BLaER1 treated with 17β-estradiol and CSF1 and Interleukin-3, amounts not matched to agents 10 nM and 100 nM (cell line): ENCODE data around the gene CHCHD6.
A peak's percentile ranks its signal among the peaks of the same experiment; 100 is the strongest.

Source experiments
- H3K27ac ChIP-seq, 11 experiments: shearing (Covaris generic); formaldehyde crosslinking; 2 replicates each; pipeline ENCODE4 v1.8.1; 2022
- H3K27me3 ChIP-seq, 11 experiments: shearing (Covaris generic); formaldehyde crosslinking; 2 replicates each; pipeline ENCODE4 v1.8.1; 2022
- H3K36me3 ChIP-seq, 11 experiments: shearing (Covaris generic); formaldehyde crosslinking; 2 replicates each; pipeline ENCODE4 v1.8.1; 2022
- H3K4me1 ChIP-seq, 10 experiments: shearing (Covaris generic); formaldehyde crosslinking; 2 replicates each; pipeline ENCODE4 v1.8.1; 2022
- H3K4me2 ChIP-seq, 11 experiments: shearing (Covaris generic); formaldehyde crosslinking; 2 replicates each; pipeline ENCODE4 v1.8.1; 2022
- H3K4me3 ChIP-seq, 10 experiments: shearing (Covaris generic); formaldehyde crosslinking; 2 replicates each; pipeline ENCODE4 v1.8.1; 2022
- H3K9ac ChIP-seq, 11 experiments: shearing (Covaris generic); formaldehyde crosslinking; 2 replicates each; pipeline ENCODE4 v1.8.1; 2022
- H3K9me3 ChIP-seq, 11 experiments: shearing (Covaris generic); formaldehyde crosslinking; replicated peaks in 1 of 11; 2 replicates each; pipeline ENCODE4 v1.8.1; 2022
- H4K20me1 ChIP-seq, 11 experiments: shearing (Covaris generic); formaldehyde crosslinking; 2 replicates each; pipeline ENCODE4 v1.8.1; 2022
- Cebpa-rat ChIP-seq, 11 experiments: shearing (Covaris generic); IDR thresholded peaks; 2 replicates each; pipeline ENCODE4 v1.8.1; 2022

The CHCHD6 gene

DNA sequence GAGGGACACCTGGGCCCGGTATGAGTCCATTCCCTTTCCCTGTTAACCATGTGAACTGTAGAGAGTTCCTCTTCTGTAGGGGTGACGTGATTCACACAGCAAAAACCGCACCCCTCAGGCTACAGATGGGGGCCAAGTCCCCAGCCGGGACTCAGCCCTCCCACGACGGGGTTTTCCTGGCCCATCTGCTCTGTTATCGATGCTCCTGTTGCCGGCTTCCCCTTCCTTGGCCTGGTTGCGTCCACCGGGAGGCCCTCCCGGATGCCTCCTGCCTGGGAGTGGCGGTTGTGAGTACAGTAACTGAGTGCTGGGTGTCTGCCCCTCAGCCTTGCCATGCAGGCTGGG is 278.1 kb downstream of the CHCHD6 start:
- Histone ChIP-seq H3K9ac (peak overlapping the region in 9 of 11 experiments; percentile 72 to 92 (median 74); a peak in 17 of 22 replicates), H3K27ac (peak overlapping the region in 6 of 11 experiments; percentile 6 to 86 (median 66); a peak in 11 of 22 replicates)

GRCh38 chr3:126982471-126983175 is 278.6 kb downstream of the CHCHD6 start, which contains the start of gene PLXNA1:
Gene PLXNA1 (plus strand): TSS chr3:126983115. CDS start chr3:126988594, 5,479 bp downstream.
- Histone ChIP-seq H3K9me3 (no peaks in the 10 kb centered on the region), H4K20me1 (peaks cover 40 to 64% (median 54%) of the 10 kb centered on the region in 11 experiments), H3K36me3 (no peaks in the 10 kb centered on the region), H3K4me1 (peaks cover 28 to 57% (median 39%) of the 10 kb centered on the region in 10 experiments), H3K27ac (peak within 1 kb of the TSS in 10 of 11 experiments; percentile 13 to 86 (median 52); a peak in 20 of 22 replicates), H3K27me3 (peaks cover 35 to 68% (median 62%) of the 10 kb centered on the region in 11 experiments), H3K9ac (peak within 1 kb of the TSS; percentile 57 to 92 (median 74)), H3K4me2 (peak within 1 kb of the TSS; percentile 95 to 100 (median 99)), H3K4me3 (peak within 1 kb of the TSS; percentile 68 to 96 (median 72))
- no peak for TF ChIP-seq Cebpa-rat (IDR thresholded peaks at IDR 0.05)

More for the DNA sequence above, 278.1 kb downstream of the CHCHD6 start:
- Histone ChIP-seq H3K36me3 (no peaks in the 10 kb centered on the region), H3K4me2 (peak overlapping the region; percentile 94 to 100 (median 99)), H3K27me3 (peaks cover 35 to 68% (median 62%) of the 10 kb centered on the region in 11 experiments), H3K9me3 (no peaks in the 10 kb centered on the region), H3K4me3 (peak overlapping the region; percentile 68 to 96 (median 72); a peak in 19 of 20 replicates), H3K4me1 (peaks cover 28 to 57% (median 39%) of the 10 kb centered on the region in 10 experiments), H4K20me1 (peaks cover 36 to 59% (median 49%) of the 10 kb centered on the region in 11 experiments)
- TF ChIP-seq Cebpa-rat (IDR thresholded peaks at IDR 0.05), result no peak

DNA sequence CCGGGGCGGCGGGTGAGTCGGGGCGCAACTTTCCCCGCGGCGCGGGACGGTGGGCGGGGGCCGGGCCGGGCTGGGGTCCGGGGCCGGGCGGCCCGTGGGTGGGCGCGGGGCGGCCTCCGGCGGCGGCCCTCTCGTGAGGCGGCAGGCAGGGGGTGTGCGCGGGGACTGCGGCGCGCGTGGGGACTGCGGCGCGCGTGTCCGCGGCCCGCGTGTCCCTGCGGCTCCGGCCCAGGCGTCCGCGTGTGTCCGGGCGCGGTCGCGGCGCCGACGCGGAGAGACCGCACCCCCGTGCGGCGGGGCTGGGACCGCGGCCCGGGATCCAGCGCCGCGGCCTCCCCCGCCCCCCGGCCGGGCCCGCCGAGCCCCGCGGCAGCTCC is 279.2 kb downstream of the CHCHD6 start:
- Histone ChIP-seq H3K4me2 (peak overlapping the region; percentile 95 to 100 (median 99)), H3K36me3 (peaks cover 0 to 2% (median 0%) of the 10 kb centered on the region in 11 experiments; a peak in 2 of 22 replicates), H3K9me3 (no peaks in the 10 kb centered on the region), H3K4me1 (peaks cover 28 to 56% (median 39%) of the 10 kb centered on the region in 10 experiments), H3K9ac (peak overlapping the region; percentile 57 to 92 (median 74)), H4K20me1 (peaks cover 47 to 71% (median 59%) of the 10 kb centered on the region in 11 experiments), H3K27ac (peak overlapping the region in 10 of 11 experiments; percentile 13 to 69 (median 50); a peak in 16 of 22 replicates), H3K4me3 (peak overlapping the region; percentile 68 to 96 (median 72)), H3K27me3 (peaks cover 35 to 68% (median 62%) of the 10 kb centered on the region in 11 experiments)
- no peak for TF ChIP-seq Cebpa-rat (IDR thresholded peaks at IDR 0.05)

- TF ChIP-seq Cebpa-rat (IDR thresholded peaks at IDR 0.05), result no peak
- H3K27ac ChIP-seq, result peak overlapping the region in 10 of 11 experiments; percentile 13 to 69 (median 50); a peak in 16 of 22 replicates
These were observed 279.8 kb downstream of the CHCHD6 start for GRCh38 chr3:126983653-126984390.

GRCh38 chr3:126984391-126985131 is 280.5 kb downstream of the CHCHD6 start:
- peak overlapping the region in 7 of 11 experiments; percentile 72 to 92 (median 81); a peak in 11 of 22 replicates for H3K9ac ChIP-seq
- H3K4me1 ChIP-seq, result peaks cover 26 to 43% (median 31%) of the 10 kb centered on the region in 10 experiments
- no peak for TF ChIP-seq Cebpa-rat (IDR thresholded peaks at IDR 0.05)
- H3K27me3 ChIP-seq, result peaks cover 35 to 66% (median 56%) of the 10 kb centered on the region in 11 experiments
- peaks cover 50 to 81% (median 72%) of the 10 kb centered on the region in 11 experiments for H4K20me1 ChIP-seq
- peak overlapping the region; percentile 68 to 96 (median 72); a peak in 19 of 20 replicates for H3K4me3 ChIP-seq
- no peaks in the 10 kb centered on the region for H3K9me3 ChIP-seq
- peak overlapping the region in 1 of 11 experiments; percentile 69; a peak in 1 of 22 replicates for H3K27ac ChIP-seq
- peaks cover 0 to 15% (median 0%) of the 10 kb centered on the region in 11 experiments; a peak in 7 of 22 replicates for H3K36me3 ChIP-seq
- peak overlapping the region; percentile 95 to 100 (median 99) for H3K4me2 ChIP-seq

More at GRCh38 chr3:126983653-126984390, 279.8 kb downstream of the CHCHD6 start:
- Histone ChIP-seq H3K9ac (peak overlapping the region; percentile 57 to 92 (median 74)), H3K9me3 (no peaks in the 10 kb centered on the region), H3K27me3 (peaks cover 35 to 68% (median 61%) of the 10 kb centered on the region in 11 experiments), H4K20me1 (peaks cover 50 to 76% (median 65%) of the 10 kb centered on the region in 11 experiments), H3K4me3 (peak overlapping the region; percentile 68 to 96 (median 72)), H3K4me1 (peaks cover 28 to 50% (median 37%) of the 10 kb centered on the region in 10 experiments), H3K4me2 (peak overlapping the region; percentile 95 to 100 (median 99)), H3K36me3 (peaks cover 0 to 8% (median 0%) of the 10 kb centered on the region in 11 experiments; a peak in 5 of 22 replicates)

DNA sequence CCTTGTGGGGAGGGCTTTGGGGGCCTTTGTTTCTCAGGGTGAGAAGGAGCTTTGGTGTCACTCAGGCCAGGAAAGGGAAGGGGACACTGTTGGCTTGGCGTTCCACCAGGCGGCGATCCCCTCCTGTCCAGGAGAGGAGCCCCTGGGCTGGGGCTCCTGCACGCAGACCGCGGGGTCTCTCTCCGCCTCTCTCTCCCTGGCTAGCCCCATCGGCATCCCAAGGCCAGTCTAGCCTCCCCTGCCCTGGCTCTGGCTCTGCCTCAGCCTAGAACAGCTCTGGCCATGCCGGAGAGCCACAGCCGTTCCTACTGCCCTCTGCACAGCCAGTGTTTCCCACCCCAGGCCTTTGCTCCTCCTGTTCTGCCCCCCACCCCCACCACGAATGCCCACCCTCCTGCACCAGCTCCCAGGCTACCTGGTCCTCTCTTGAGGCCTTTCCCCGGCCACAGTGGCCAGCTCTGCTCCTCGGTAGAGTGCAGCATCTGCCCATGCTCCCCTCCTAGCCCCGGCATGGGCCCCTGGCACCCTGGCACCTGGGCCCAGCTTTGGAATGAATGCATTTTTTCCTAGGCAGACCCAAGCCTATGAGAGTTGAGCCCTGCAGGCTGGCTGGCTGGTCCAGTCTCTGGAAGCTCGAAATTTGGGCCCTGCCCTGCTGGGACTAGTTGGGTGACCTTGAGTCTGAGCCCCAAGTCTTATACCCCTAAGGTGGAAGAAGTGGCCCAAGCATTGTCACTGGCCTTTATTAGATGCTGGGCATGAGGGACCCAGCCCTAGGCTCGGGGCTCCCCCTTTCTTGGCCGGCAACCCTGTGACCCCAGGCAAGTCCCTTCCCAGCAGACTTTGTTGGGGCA is 281.3 kb downstream of the CHCHD6 start:
- H3K4me2 ChIP-seq, result peak overlapping the region in 3 of 11 experiments; percentile 95 to 99 (median 99); a peak in 5 of 22 replicates
- H3K9ac ChIP-seq, result peak overlapping the region in 2 of 11 experiments; percentile 86 to 92; a peak in 1 of 22 replicates
- H4K20me1 ChIP-seq, result peaks cover 50 to 84% (median 76%) of the 10 kb centered on the region in 11 experiments

GRCh38 chr3:126986001-126986400 is 282.0 kb downstream of the CHCHD6 start:
- H3K4me3 ChIP-seq, result no peak overlapping the region
- H3K4me1 ChIP-seq, result peaks cover 24 to 45% (median 32%) of the 10 kb centered on the region in 10 experiments
- peaks cover 28 to 53% (median 42%) of the 10 kb centered on the region in 11 experiments for H3K27me3 ChIP-seq
- no peaks in the 10 kb centered on the region for H3K9me3 ChIP-seq
- H4K20me1 ChIP-seq, result peaks cover 50 to 91% (median 82%) of the 10 kb centered on the region in 11 experiments
- peaks cover 0 to 29% (median 0%) of the 10 kb centered on the region in 11 experiments; a peak in 8 of 22 replicates for H3K36me3 ChIP-seq
- no peak overlapping the region for H3K4me2 ChIP-seq
- no peak overlapping the region for H3K27ac ChIP-seq
- H3K9ac ChIP-seq, result no peak overlapping the region
- TF ChIP-seq Cebpa-rat (IDR thresholded peaks at IDR 0.05), result no peak

More for the DNA sequence above, 281.3 kb downstream of the CHCHD6 start:
- Histone ChIP-seq H3K27me3 (peaks cover 34 to 59% (median 49%) of the 10 kb centered on the region in 11 experiments), H3K36me3 (peaks cover 0 to 23% (median 0%) of the 10 kb centered on the region in 11 experiments; a peak in 8 of 22 replicates), H3K4me3 (peak overlapping the region in 1 of 10 experiments; percentile 96; a peak in 1 of 20 replicates), H3K9me3 (no peaks in the 10 kb centered on the region), H3K27ac (no peak overlapping the region), H3K4me1 (peaks cover 26 to 39% (median 30%) of the 10 kb centered on the region in 10 experiments)
- no peak for TF ChIP-seq Cebpa-rat (IDR thresholded peaks at IDR 0.05)
